MM.1S (cell line): Measurements from ENCODE around the gene BTN3A1.

Experiments used
- CTCF ChIP-seq: fragments of 300-600 bp; sonication (generic); IDR thresholded peaks from 2 replicates; pipeline ENCODE4 v1.5.1; 2016; ENCODE audit warnings: antibody characterized with exemption, low read length, mixed read lengths
- EZH2 ChIP-seq: fragments of 300-600 bp; sonication (generic); optimal IDR thresholded peaks from 2 replicates; pipeline ENCODE3; 2017; ENCODE audit warnings: low read depth, mild to moderate bottlenecking, antibody characterized with exemption, low read length, mixed read lengths

GRCh38 chr6:26438000-26438399, 35.9 kb downstream of the BTN3A1 start:
- no peak for TF ChIP-seq CTCF
- TF ChIP-seq EZH2: no peak
